GM12878 (cell line): ENCODE data around the gene ABCG2. TPM values are rescaled to one million over a fixed set of nuclear protein-coding genes. Genes with fewer than 3 reads are reported as not detected.

Experiments used
- ATAC-seq: fragments of 200-7000 bp; cut with Tn5 transposase; 3 replicates; pipeline ENCODE4 v1.9.1; 2020; ENCODE audit warnings: mild to moderate bottlenecking, moderate library complexity
- BruUV-seq: library from RNA; stranded (reverse); fragments of 400-500 nt; replicated peaks from 2 replicates; lab custom pipeline; 2021; lab: Mats Ljungman, UMichigan
- CTCF ChIA-PET: fragments of 300-600 bp; sonication (Branson Sonifier 250); formaldehyde crosslinking; extraction: SDS; loops from one replicate; lab custom pipeline; 2021; ENCODE audit warnings: inconsistent platforms; lab: Yijun Ruan, JAX
- POLR2A ChIA-PET: fragments of 350-600 bp; formaldehyde crosslinking; extraction: SDS; loops from one replicate; lab custom pipeline; 2021; ENCODE audit warnings: inconsistent platforms; lab: Charles Lee
- RAD21 ChIA-PET: fragments of 300-600 bp; sonication (Branson Sonifier 250); formaldehyde crosslinking; loops from one replicate; lab custom pipeline; 2023; ENCODE audit warnings: antibody characterized with exemption; ENCODE audit not compliant: unreplicated experiment; lab: Charles Lee
- SMC1A ChIA-PET: fragments of 300-600 bp; sonication (Branson Sonifier 250); formaldehyde crosslinking; loops from one replicate; lab custom pipeline; 2023; ENCODE audit not compliant: unreplicated experiment, uncharacterized antibody; lab: Charles Lee
- DNase-seq: peaks from one replicate; pipeline ENCODE4 v3.0.0-alpha.2; 2011; ENCODE audit warnings: low read depth, low spot score
- FAIRE-seq: peaks from 3 replicates; lab custom pipeline; 2011; peaks lifted over from hg19 to GRCh38; lab: Jason Lieb, UNC
- H2AFZ ChIP-seq: 2 replicates; pipeline ENCODE4 v1.6.0; 2011; ENCODE audit warnings: low read depth, low read length, control low read depth; ENCODE audit not compliant: control insufficient read depth
- H3K27ac ChIP-seq: 2 replicates; pipeline ENCODE4 v1.5.1; 2011; ENCODE audit warnings: control low read depth; ENCODE audit not compliant: control insufficient read depth, insufficient read depth
- H3K27me3 ChIP-seq, 2 experiments: replicated peaks in 1 of 2; 2 replicates each; pipeline versions ENCODE4 v1.6.0 to v1.6.1; 2011; ENCODE audit warnings: low read length in 1 of 2; ENCODE audit not compliant: control insufficient read depth in 2 of 2, insufficient read depth in 2 of 2
- H3K36me3 ChIP-seq, 2 experiments: 2 replicates each; pipeline ENCODE4 v1.5.1; 2011; ENCODE audit warnings: low read length in 1 of 2; ENCODE audit not compliant: control insufficient read depth in 2 of 2, insufficient read depth in 2 of 2
- H3K4me1 ChIP-seq: 2 replicates; pipeline ENCODE4 v1.6.1; 2011; ENCODE audit warnings: mild to moderate bottlenecking, low read length, moderate library complexity, mixed read lengths; ENCODE audit not compliant: control insufficient read depth, insufficient read depth
- H3K4me2 ChIP-seq: 2 replicates; pipeline ENCODE4 v1.6.0; 2011; ENCODE audit warnings: control low read depth; ENCODE audit not compliant: control insufficient read depth, insufficient read depth
- H3K4me3 ChIP-seq: fragments of 200-600 bp; sonication (generic); 2 replicates; pipeline ENCODE4 v1.5.1; 2016
- H3K79me2 ChIP-seq: 2 replicates; pipeline ENCODE4 v1.6.0; 2011; ENCODE audit warnings: low read length; ENCODE audit not compliant: control insufficient read depth, insufficient read depth
- H3K9ac ChIP-seq: 2 replicates; pipeline ENCODE4 v1.8.0; 2011; ENCODE audit warnings: low read length, control low read depth, mixed read lengths; ENCODE audit not compliant: control insufficient read depth, insufficient read depth
- H3K9me3 ChIP-seq: replicated peaks from 3 replicates; pipeline ENCODE4 v1.5.1; 2011; ENCODE audit warnings: mild to moderate bottlenecking, low read length; ENCODE audit not compliant: control insufficient read depth, insufficient read depth
- H4K20me1 ChIP-seq: 2 replicates; pipeline ENCODE4 v1.6.0; 2011; ENCODE audit not compliant: control insufficient read depth, insufficient read depth
- BRCA1 ChIP-seq: IDR thresholded peaks from 2 replicates; pipeline ENCODE4 v1.6.1; 2011; ENCODE audit warnings: low read depth, low read length, improper control_type of control experiment
- CREB1 ChIP-seq: IDR thresholded peaks from 2 replicates; pipeline ENCODE4 v1.6.1; 2012; ENCODE audit warnings: low read depth, mild to moderate bottlenecking, inconsistent platforms
- EED ChIP-seq: sonication (generic); IDR thresholded peaks from 2 replicates; pipeline ENCODE4 v1.6.1; 2016; ENCODE audit warnings: antibody characterized with exemption, low read depth
- ETV6 ChIP-seq, 2 experiments: fragments of 450-650 bp in 1 of 2; IDR thresholded peaks in 1 of 2; conservative IDR thresholded peaks in 1 of 2; 2 replicates each; pipeline ENCODE4 v1.6.1; 2014; ENCODE audit warnings: antibody characterized with exemption in 1 of 2, borderline replicate concordance in 1 of 2, low read depth in 1 of 2, mild to moderate bottlenecking in 1 of 2, moderate library complexity in 1 of 2
- GATAD2B ChIP-seq: fragments of 450-650 bp; conservative IDR thresholded peaks from 2 replicates; pipeline ENCODE4 v1.6.1; 2017; ENCODE audit warnings: low read depth, mild to moderate bottlenecking, moderate library complexity
- HDGF ChIP-seq: fragments of 450-650 bp; IDR thresholded peaks from 2 replicates; pipeline ENCODE4 v1.6.1; 2016; ENCODE audit warnings: antibody characterized with exemption
- SMAD1 ChIP-seq: fragments of 450-650 bp; IDR thresholded peaks from 2 replicates; pipeline ENCODE4 v1.6.1; 2018; ENCODE audit warnings: mild to moderate bottlenecking, low read depth; ENCODE audit not compliant: partially characterized antibody
- WGBS: methylation state at CpG from one replicate; pipeline ENCODE4 v1.1.6; 2016; ENCODE audit warnings: low lambda C conversion rate; ENCODE audit not compliant: insufficient replicate concordance, insufficient coverage; ENCODE audit errors: missing lambda C conversion rate; 5-methylcytosine and 5-hydroxymethylcytosine counted together
- in situ Hi-C: fragments of 300-500 bp; cut with MboI; formaldehyde crosslinking; loops from 9 replicates; pipeline ENCODE4 v1.14.3; 2018; ENCODE audit warnings: mixed read lengths
- intact Hi-C: fragments of 100-400 bp; cut with micrococcal nuclease; formaldehyde crosslinking; loops from one replicate; pipeline ENCODE4 v1.14.2; 2022; ENCODE audit not compliant: unreplicated experiment
- polyA plus RNA-seq, 11 experiments: library from polyadenylated mRNA; depleted of rRNA in 4 of 11; unstranded in 6 of 11; stranded (reverse) in 5 of 11; fragments of >200 nt; fragmentation: Nextera tagmentation in 4 of 11; fragmentation: Illumina TruSeq in 1 of 11; extraction: Ambion mirVana in 4 of 11; extraction: Trizol in 1 of 11; gene quantifications; 1 replicate in 1 of 11; 2 replicates in 10 of 11; pipeline versions ENCODE4 v1.2.1 to v1.2.3, GENCODE V29; 2011 to 2016; ENCODE audit warnings: inconsistent platforms in 2 of 11, missing spikeins in 2 of 11, low read depth in 1 of 11
- total RNA-seq, 4 experiments: library from RNA; depleted of rRNA in 3 of 4; stranded (reverse); fragments of >200 nt in 3 of 4; fragmentation: Illumina TruSeq in 1 of 4; extraction: Trizol in 1 of 4; gene quantifications; 2 replicates each; pipeline versions ENCODE4 v1.2.1 to v1.2.3, GENCODE V29; 2013 to 2021
- TF ChIP-seq, protein P1 (sequence below): IDR thresholded peaks from 2 replicates; pipeline ENCODE4 v1.6.1; 2011; ENCODE audit warnings: borderline replicate concordance, low read depth, mild to moderate bottlenecking, moderate library complexity, low read length; ENCODE audit not compliant: insufficient read depth, poor library complexity, severe bottlenecking
- TF ChIP-seq, protein P2 (sequence below): fragments of 450-650 bp; conservative IDR thresholded peaks from 2 replicates; pipeline ENCODE4 v1.6.1; 2017; ENCODE audit warnings: mild to moderate bottlenecking, moderate library complexity
- TF ChIP-seq, protein P3 (sequence below): IDR thresholded peaks from 2 replicates; pipeline ENCODE4 v1.6.1; 2012; ENCODE audit warnings: low read depth, low read length, improper control_type of control experiment

The ABCG2 gene
- total and polyA plus RNA-seq, 10 of the 15 experiments (the other 5 are each of a cell fraction or from before 2014, with no cell fraction given), result 0.03 to 0.06 (median 0.04) TPM; not detected in 7

DNA sequence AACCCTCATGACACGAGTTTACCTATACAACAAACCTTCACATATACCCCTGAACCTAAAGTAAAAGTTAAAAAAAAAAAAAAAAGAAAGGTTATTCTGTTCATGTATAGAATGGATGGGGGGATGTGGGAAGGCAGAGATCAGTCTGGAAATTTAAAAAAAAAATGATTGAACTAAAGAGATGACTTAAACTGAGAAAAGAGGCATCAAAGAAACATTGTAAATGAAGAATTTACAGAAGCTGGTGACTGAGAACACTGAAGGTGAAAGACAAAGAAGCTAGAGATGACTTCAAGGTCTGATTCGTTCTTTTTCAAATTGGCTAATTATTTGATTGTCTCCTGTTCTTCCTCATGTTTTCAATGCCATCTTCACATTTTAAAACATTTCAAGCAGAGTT, 12.8 kb upstream of the ABCG2 start (continued):
- TF ChIP-seq ETV6 (conservative IDR thresholded peaks at IDR 0.05 in 1 of 2, IDR thresholded peaks at IDR 0.05 in 1 of 2; ENCODE audit: borderline replicate concordance in 1 of 2, low read depth in 1 of 2), result no peak

DNA sequence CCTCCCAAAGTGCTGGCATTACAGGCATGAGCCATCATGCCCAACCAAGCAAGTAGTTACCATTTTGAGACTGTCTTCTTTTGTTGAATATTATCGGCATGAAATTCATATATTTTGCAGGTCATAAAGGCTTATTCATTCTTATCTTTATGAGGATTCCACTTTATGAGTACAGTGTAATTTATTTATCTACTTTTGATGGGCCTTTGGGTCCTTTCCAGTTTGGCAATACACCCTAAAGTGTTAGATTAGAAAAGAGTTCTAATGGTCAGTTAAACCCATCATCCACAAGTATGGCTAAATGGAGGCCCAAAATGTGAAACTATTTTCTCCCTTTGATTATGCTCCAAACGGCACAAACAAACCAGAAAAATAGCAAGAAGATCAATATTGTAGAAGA, 10.9 kb upstream of the ABCG2 start:
- Histone ChIP-seq H3K9ac (no peak overlapping the region), H4K20me1 (no peaks in the 10 kb centered on the region), H3K27me3 (no peaks in the 10 kb centered on the region), H3K4me1 (no peaks in the 10 kb centered on the region), H3K27ac (no peak overlapping the region), H3K4me2 (no peak overlapping the region), H2AFZ (no peak overlapping the region), H3K9me3 (no peaks in the 10 kb centered on the region), H3K79me2 (no peaks in the 10 kb centered on the region), H3K4me3 (no peak overlapping the region), H3K36me3 (no peaks in the 10 kb centered on the region)
- TF ChIP-seq SMAD1 (no peak), HDGF (no peak), GATAD2B (no peak), BRCA1 (no peak), EED (no peak), CREB1 (no peak)
- TF ChIP-seq, protein P1, sequence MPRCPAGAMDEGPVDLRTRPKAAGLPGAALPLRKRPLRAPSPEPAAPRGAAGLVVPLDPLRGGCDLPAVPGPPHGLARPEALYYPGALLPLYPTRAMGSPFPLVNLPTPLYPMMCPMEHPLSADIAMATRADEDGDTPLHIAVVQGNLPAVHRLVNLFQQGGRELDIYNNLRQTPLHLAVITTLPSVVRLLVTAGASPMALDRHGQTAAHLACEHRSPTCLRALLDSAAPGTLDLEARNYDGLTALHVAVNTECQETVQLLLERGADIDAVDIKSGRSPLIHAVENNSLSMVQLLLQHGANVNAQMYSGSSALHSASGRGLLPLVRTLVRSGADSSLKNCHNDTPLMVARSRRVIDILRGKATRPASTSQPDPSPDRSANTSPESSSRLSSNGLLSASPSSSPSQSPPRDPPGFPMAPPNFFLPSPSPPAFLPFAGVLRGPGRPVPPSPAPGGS, result no peak
- TF ChIP-seq, protein P2, sequence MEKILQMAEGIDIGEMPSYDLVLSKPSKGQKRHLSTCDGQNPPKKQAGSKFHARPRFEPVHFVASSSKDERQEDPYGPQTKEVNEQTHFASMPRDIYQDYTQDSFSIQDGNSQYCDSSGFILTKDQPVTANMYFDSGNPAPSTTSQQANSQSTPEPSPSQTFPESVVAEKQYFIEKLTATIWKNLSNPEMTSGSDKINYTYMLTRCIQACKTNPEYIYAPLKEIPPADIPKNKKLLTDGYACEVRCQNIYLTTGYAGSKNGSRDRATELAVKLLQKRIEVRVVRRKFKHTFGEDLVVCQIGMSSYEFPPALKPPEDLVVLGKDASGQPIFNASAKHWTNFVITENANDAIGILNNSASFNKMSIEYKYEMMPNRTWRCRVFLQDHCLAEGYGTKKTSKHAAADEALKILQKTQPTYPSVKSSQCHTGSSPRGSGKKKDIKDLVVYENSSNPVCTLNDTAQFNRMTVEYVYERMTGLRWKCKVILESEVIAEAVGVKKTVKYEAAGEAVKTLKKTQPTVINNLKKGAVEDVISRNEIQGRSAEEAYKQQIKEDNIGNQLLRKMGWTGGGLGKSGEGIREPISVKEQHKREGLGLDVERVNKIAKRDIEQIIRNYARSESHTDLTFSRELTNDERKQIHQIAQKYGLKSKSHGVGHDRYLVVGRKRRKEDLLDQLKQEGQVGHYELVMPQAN, result no peak
- TF ChIP-seq, protein P3, sequence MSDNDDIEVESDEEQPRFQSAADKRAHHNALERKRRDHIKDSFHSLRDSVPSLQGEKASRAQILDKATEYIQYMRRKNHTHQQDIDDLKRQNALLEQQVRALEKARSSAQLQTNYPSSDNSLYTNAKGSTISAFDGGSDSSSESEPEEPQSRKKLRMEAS, result no peak
- in situ Hi-C loops, result no loop called here
- intact Hi-C loops, result no loop called here
- FAIRE-seq (no peak), DNase-seq (no peak), ATAC-seq (no peak)
- CTCF ChIA-PET, result no interaction called here
- RAD21 ChIA-PET, result no interaction called here
- 42% methylated on average over 2 of the region's 2 CpGs for WGBS
- SMC1A ChIA-PET, result no interaction called here
- POLR2A ChIA-PET, result interaction anchor here (0.7 kb wide), 1 partner anchor 181 kb away, joined by 8 read pairs; no protein-coding TSS in a partner anchor
- BruUV-seq, result no TSS peak
